Measurements from ENCODE around the gene TUBA4A. TPM values are rescaled to one million over a fixed set of nuclear protein-coding genes. Genes with fewer than 3 reads are reported as not detected.

Gene TUBA4A
- total RNA-seq: 45.4 TPM
- long read RNA-seq, transcript TUBA4A-201 (4 exons, 2,162 nt): major isoform, 27 of 46 reads
- long read RNA-seq, partial matches to known transcripts: 8 of 46 reads
- long read RNA-seq, other reads (novel, unspliced or antisense): 10 of 46 reads

GRCh38 chr2:219253753-219254589 is at the start of gene TUBA4A:
TUBA4A (minus strand) TSS chr2:219253918; CDS start chr2:219253858, 60 bp downstream.
- H3K4me1 ChIP-seq: peaks cover 35% of the 10 kb centered on the region
- H3K9me3 ChIP-seq: no peaks in the 10 kb centered on the region
- ATAC-seq (peak; percentile 91), DNase-seq (peak; percentile 94)
- H3K4me3 ChIP-seq: peak within 1 kb of the TSS; percentile 77
- H3K36me3 ChIP-seq: no peaks in the 10 kb centered on the region
- TF ChIP-seq CTCF (IDR thresholded peaks at IDR 0.05): no peak
- intact Hi-C loops (cut with DNase I): no loop called here
- H3K27ac ChIP-seq: peak within 1 kb of the TSS; percentile 81
- H3K27me3 ChIP-seq: no peaks in the 10 kb centered on the region

GRCh38 chr2:219302412-219302968 is 48.8 kb upstream of the TUBA4A start:
- ATAC-seq (no peak), DNase-seq (peak; percentile 51)
- H3K27me3 ChIP-seq: peaks cover 30% of the 10 kb centered on the region
- peaks cover 3% of the 10 kb centered on the region for H3K4me1 ChIP-seq
- H3K4me3 ChIP-seq: no peak overlapping the region
- intact Hi-C loops (cut with DNase I): no loop called here
- H3K9me3 ChIP-seq: no peaks in the 10 kb centered on the region
- H3K36me3 ChIP-seq: no peaks in the 10 kb centered on the region
- TF ChIP-seq CTCF (IDR thresholded peaks at IDR 0.05): no peak
- H3K27ac ChIP-seq: no peak overlapping the region

GRCh38 chr2:219300022-219300421 is 46.3 kb upstream of the TUBA4A start:
- Histone ChIP-seq H3K4me1 (peaks cover 5% of the 10 kb centered on the region), H3K4me3 (no peak overlapping the region), H3K27ac (no peak overlapping the region), H3K27me3 (peaks cover 17% of the 10 kb centered on the region), H3K9me3 (no peaks in the 10 kb centered on the region), H3K36me3 (no peaks in the 10 kb centered on the region)
- ATAC-seq (no peak), DNase-seq (peak; percentile 54)
- TF ChIP-seq CTCF (IDR thresholded peaks at IDR 0.05): no peak
- intact Hi-C loops (cut with DNase I): no loop called here

- intact Hi-C loops (cut with DNase I): no loop called here
- TF ChIP-seq CTCF (IDR thresholded peaks at IDR 0.05): no peak
- no peak for DNase-seq
Measured at GRCh38 chr2:219299372-219299760, 45.6 kb upstream of the TUBA4A start.

GRCh38 chr2:219298759-219299371 is 45.1 kb upstream of the TUBA4A start:
- no peaks in the 10 kb centered on the region for H3K9me3 ChIP-seq
- peak; percentile 100 for TF ChIP-seq CTCF (IDR thresholded peaks at IDR 0.05)

More at GRCh38 chr2:219299372-219299760, 45.6 kb upstream of the TUBA4A start:
- Histone ChIP-seq H3K4me3 (no peak overlapping the region), H3K36me3 (no peaks in the 10 kb centered on the region), H3K4me1 (peaks cover 8% of the 10 kb centered on the region), H3K9me3 (no peaks in the 10 kb centered on the region), H3K27ac (no peak overlapping the region), H3K27me3 (peaks cover 17% of the 10 kb centered on the region)
- no peak for ATAC-seq

More at GRCh38 chr2:219298759-219299371, 45.1 kb upstream of the TUBA4A start:
- peak; percentile 90 for DNase-seq
- intact Hi-C loops (cut with DNase I): no loop called here
- ATAC-seq: peak; percentile 83
- Histone ChIP-seq H3K27ac (no peak overlapping the region), H3K27me3 (peaks cover 17% of the 10 kb centered on the region), H3K4me1 (peaks cover 12% of the 10 kb centered on the region), H3K36me3 (no peaks in the 10 kb centered on the region), H3K4me3 (no peak overlapping the region)

Data from upper lobe of right lung (tissue), 1 donor.